ENCODE data around the gene LONRF2.

Gene LONRF2

DNA sequence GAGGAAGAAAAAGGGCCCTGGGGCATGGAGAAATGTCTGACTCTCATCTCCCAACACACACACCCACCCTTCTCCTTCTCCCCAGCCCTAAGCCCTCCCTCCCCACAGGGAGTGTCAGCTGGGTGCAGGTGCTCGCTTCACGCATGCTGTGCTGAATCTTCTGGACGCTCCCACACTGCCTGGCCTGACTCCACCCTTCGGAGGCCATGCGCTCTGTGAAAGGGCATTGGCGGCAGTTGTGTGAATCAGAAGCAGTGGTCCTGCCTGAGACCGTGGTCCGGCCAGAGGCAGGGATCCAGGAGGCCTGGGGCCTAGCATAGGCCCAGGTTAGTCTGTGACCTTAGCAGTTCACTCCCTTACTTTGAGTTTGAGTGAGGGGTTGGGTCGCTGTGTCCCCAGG lies 57.1 kb downstream of the LONRF2 start:
- peaks cover 2% of the 10 kb centered on the region for H3K27me3 ChIP-seq (ENCODE audit: insufficient read depth, poor library complexity, severe bottlenecking)
- no peak overlapping the region for H3K27ac ChIP-seq (replicated peaks)
- TF ChIP-seq GABPA (IDR thresholded peaks at IDR 0.05; ENCODE audit: low read depth): no peak
- TF ChIP-seq SPI1 (IDR thresholded peaks at IDR 0.05; ENCODE audit: borderline replicate concordance, low read depth): no peak
- TF ChIP-seq, protein P1, sequence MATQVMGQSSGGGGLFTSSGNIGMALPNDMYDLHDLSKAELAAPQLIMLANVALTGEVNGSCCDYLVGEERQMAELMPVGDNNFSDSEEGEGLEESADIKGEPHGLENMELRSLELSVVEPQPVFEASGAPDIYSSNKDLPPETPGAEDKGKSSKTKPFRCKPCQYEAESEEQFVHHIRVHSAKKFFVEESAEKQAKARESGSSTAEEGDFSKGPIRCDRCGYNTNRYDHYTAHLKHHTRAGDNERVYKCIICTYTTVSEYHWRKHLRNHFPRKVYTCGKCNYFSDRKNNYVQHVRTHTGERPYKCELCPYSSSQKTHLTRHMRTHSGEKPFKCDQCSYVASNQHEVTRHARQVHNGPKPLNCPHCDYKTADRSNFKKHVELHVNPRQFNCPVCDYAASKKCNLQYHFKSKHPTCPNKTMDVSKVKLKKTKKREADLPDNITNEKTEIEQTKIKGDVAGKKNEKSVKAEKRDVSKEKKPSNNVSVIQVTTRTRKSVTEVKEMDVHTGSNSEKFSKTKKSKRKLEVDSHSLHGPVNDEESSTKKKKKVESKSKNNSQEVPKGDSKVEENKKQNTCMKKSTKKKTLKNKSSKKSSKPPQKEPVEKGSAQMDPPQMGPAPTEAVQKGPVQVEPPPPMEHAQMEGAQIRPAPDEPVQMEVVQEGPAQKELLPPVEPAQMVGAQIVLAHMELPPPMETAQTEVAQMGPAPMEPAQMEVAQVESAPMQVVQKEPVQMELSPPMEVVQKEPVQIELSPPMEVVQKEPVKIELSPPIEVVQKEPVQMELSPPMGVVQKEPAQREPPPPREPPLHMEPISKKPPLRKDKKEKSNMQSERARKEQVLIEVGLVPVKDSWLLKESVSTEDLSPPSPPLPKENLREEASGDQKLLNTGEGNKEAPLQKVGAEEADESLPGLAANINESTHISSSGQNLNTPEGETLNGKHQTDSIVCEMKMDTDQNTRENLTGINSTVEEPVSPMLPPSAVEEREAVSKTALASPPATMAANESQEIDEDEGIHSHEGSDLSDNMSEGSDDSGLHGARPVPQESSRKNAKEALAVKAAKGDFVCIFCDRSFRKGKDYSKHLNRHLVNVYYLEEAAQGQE (IDR thresholded peaks at IDR 0.05; ENCODE audit: insufficient replicate concordance, low read depth): no peak
- TF ChIP-seq, protein P2, sequence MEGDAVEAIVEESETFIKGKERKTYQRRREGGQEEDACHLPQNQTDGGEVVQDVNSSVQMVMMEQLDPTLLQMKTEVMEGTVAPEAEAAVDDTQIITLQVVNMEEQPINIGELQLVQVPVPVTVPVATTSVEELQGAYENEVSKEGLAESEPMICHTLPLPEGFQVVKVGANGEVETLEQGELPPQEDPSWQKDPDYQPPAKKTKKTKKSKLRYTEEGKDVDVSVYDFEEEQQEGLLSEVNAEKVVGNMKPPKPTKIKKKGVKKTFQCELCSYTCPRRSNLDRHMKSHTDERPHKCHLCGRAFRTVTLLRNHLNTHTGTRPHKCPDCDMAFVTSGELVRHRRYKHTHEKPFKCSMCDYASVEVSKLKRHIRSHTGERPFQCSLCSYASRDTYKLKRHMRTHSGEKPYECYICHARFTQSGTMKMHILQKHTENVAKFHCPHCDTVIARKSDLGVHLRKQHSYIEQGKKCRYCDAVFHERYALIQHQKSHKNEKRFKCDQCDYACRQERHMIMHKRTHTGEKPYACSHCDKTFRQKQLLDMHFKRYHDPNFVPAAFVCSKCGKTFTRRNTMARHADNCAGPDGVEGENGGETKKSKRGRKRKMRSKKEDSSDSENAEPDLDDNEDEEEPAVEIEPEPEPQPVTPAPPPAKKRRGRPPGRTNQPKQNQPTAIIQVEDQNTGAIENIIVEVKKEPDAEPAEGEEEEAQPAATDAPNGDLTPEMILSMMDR (IDR thresholded peaks at IDR 0.05; ENCODE audit: insufficient read depth, low read length): no peak
- TF ChIP-seq POLR2AphosphoS5 (IDR thresholded peaks at IDR 0.05; ENCODE audit: low read depth): no peak

DNA sequence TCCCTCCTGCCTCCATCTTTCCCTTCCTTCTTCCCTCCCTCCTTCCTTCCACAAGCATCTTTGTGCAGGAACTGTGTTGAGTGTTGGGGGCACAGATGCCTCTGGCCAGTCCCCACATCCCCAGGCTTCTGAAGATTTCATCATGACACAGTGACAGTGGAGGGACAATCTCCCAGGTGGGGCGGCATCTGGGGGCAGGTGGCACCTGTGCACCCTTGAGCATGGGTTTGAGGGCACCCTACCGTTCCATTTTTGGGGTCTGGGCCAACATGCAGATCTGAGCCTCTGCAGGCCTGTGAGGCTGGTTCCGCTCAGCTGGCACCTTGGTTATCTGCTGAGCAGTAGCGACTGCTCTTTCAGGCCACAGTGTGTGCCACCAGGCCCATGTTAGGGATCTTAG lies 57.6 kb downstream of the LONRF2 start:
- Histone ChIP-seq H3K27me3 (ENCODE audit: insufficient read depth, poor library complexity, severe bottlenecking) (no peaks in the 10 kb centered on the region), H3K27ac (replicated peaks) (no peak overlapping the region), H3K4me3 (replicated peaks; ENCODE audit: insufficient read depth, low read length) (no peak overlapping the region)
- DNase-seq (ENCODE audit: low read depth in 1 of 2, low spot score in 1 of 2): no peak
- TF ChIP-seq GABPA (IDR thresholded peaks at IDR 0.05; ENCODE audit: low read depth): no peak
- no peak for TF ChIP-seq POLR2AphosphoS5 (IDR thresholded peaks at IDR 0.05; ENCODE audit: low read depth)
- TF ChIP-seq, protein P2 (IDR thresholded peaks at IDR 0.05; ENCODE audit: insufficient read depth, low read length): no peak
- no peak for TF ChIP-seq SPI1 (IDR thresholded peaks at IDR 0.05; ENCODE audit: borderline replicate concordance, low read depth)
- TF ChIP-seq, protein P1 (IDR thresholded peaks at IDR 0.05; ENCODE audit: insufficient replicate concordance, low read depth): no peak

More for the DNA sequence above, 57.1 kb downstream of the LONRF2 start:
- no peak for DNase-seq (ENCODE audit: low read depth in 1 of 2, low spot score in 1 of 2)
- no peak overlapping the region for H3K4me3 ChIP-seq (replicated peaks; ENCODE audit: insufficient read depth, low read length)

DNA sequence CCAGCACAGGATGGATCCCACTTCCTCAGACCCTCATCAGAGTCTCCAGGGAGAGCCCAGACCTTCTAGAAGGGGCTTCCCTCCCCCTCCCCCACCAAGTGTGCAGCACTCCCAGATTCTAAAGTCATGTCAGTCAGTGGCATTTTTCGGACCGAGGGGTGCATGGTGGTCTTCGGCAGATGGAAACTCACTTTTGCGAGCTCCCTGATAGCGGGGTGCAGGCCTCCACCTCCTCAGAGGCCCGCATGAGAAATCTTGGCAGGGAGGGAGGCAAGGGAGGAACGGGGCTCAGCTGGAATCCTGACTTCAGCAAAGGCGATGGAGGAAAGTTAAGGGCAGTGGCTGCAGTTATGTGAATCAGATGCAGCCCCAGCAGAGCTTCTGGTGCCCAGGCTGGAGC lies 58.2 kb downstream of the LONRF2 start:
- TF ChIP-seq, protein P1 (IDR thresholded peaks at IDR 0.05; ENCODE audit: insufficient replicate concordance, low read depth): no peak
- TF ChIP-seq POLR2AphosphoS5 (IDR thresholded peaks at IDR 0.05; ENCODE audit: low read depth): no peak
- no peak for TF ChIP-seq GABPA (IDR thresholded peaks at IDR 0.05; ENCODE audit: low read depth)
- TF ChIP-seq SPI1 (IDR thresholded peaks at IDR 0.05; ENCODE audit: borderline replicate concordance, low read depth): no peak
- TF ChIP-seq, protein P2 (IDR thresholded peaks at IDR 0.05; ENCODE audit: insufficient read depth, low read length): no peak
- Histone ChIP-seq H3K27ac (replicated peaks) (no peak overlapping the region), H3K4me3 (replicated peaks; ENCODE audit: insufficient read depth, low read length) (no peak overlapping the region), H3K27me3 (ENCODE audit: insufficient read depth, poor library complexity, severe bottlenecking) (no peaks in the 10 kb centered on the region)
- no peak for DNase-seq (ENCODE audit: low read depth in 1 of 2, low spot score in 1 of 2)

All from HL-60 (cell line).